ENCODE results near the gene ADGRD1. TPM values are rescaled to one million over a fixed set of nuclear protein-coding genes. Genes with fewer than 3 reads are reported as not detected.
"Not testable (repeated sequence)": the region's sequence is repeated elsewhere in the genome, so short reads cannot be mapped to it uniquely, and the experiment has no call there.

Gene ADGRD1
- polyA plus RNA-seq, 4 donors = 14.9 to 19.3 (median 18.1) TPM

DNA sequence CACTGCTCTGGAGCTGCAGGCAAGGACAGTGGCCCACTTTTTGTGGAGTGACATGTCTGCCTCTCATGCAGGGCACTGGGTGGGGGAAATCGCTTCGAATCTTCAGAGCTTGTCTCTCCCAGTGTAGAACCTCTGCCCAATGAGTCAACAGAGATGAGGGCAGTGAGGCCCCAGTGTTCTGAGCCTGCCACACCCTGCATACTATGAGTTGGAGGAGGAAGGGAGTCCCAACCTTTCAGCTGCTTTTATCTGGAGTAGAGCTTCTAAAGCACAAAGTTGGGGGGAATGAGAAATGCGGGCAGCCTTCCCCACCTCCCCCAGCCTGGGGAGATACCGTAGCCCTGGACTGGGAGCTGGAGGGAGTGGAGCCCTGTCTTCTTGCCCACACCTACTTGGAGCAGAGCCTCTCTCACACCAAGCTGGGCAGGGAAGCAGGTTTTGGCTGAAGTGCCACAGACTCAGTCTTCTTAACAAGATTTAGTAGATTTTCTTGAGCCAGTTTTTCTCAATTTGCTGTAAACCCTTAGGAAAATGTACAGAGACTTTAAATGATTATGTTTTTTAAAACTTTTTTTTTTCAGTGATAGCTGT is 159.1 kb downstream of the ADGRD1 start:
- DNase-seq (ENCODE audit: low read depth in 4 of 4, low spot score in 3 of 4) = no peak

DNA sequence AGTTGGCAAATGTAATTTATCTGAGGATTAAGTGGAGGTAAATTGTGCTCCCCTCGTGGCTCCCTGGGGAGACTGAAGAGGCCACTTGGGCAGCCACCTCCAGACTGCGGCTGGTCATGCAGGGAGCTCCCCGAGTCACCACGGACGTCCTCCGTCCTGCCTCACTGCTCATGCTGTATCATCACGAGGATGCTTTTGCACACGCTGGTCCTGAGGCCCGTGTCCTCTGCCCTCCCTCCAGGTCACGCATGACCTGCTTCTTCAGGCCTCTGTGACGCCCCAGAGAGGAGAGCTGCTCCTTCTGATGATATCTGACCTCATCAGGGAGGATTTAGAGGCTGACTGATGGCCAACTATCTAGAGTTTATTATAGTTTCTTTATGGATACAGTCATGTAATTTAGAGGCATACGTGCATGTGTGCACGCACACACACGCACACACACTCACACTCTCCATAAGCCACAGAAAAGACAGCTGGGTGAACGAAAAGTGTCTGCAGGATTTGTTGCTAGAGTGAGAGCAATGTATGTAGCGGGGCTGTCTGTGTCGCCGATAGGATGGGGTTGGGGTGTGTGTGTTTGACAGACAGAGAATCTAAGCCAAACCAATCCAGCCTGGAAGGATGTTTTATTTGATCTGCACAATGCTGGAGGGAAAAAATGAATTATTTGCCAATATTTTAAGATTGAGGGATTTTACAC is 160.0 kb downstream of the ADGRD1 start:
- no peak for DNase-seq (ENCODE audit: low read depth in 4 of 4, low spot score in 3 of 4)

DNA sequence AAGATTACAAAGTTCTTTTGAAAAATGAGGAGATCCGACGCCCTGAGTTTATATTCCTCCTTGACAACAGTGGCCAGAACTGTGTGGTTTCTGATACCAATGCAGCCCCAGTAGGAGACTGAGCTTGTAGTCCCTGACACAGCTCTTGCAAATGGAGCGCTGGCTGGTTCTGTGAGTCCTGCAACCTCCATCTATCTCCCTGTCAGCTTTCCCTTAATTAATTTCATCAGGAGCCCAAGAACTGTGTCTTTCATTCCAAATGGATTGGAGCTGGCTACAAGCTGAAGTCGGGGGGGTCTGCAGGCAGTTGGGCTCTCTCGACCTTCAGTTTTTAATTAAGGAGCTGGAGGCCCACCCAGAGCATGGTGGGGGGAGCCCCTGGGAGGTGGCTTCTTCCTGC is 160.6 kb downstream of the ADGRD1 start:
- no peak for DNase-seq (ENCODE audit: low read depth in 4 of 4, low spot score in 3 of 4)

DNA sequence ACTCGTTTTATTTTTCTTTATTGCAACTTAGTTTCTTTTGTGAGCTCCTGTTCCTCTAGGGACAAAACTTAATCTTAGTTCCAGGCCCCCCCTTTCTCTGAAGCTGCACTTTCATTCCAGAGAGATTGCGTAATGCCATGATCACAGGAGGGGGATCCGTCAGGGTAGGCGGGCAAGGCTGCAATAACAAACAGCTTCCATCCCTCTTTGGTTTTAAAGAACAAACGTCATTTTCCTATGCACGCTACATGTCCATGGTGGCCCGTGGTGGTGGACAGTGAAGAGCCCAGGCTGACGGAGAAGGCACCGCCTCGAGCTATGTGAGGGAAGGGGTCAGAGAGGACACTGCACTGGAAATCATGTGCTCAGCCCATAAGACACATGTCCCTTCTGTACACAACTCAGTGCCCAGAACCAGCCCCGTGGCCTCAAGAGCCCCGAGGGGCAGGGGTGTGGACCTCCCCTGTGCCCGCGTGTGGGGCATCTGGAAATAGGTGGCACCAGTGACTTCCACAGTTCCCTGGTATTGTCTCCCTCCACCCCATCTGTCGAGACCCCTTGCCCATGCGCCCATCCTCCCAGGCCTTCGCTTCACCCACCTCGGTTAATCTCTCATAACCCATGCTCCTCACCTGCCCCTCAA is 161.4 kb downstream of the ADGRD1 start:
- no peak for DNase-seq (ENCODE audit: low read depth in 4 of 4, low spot score in 3 of 4)

DNA sequence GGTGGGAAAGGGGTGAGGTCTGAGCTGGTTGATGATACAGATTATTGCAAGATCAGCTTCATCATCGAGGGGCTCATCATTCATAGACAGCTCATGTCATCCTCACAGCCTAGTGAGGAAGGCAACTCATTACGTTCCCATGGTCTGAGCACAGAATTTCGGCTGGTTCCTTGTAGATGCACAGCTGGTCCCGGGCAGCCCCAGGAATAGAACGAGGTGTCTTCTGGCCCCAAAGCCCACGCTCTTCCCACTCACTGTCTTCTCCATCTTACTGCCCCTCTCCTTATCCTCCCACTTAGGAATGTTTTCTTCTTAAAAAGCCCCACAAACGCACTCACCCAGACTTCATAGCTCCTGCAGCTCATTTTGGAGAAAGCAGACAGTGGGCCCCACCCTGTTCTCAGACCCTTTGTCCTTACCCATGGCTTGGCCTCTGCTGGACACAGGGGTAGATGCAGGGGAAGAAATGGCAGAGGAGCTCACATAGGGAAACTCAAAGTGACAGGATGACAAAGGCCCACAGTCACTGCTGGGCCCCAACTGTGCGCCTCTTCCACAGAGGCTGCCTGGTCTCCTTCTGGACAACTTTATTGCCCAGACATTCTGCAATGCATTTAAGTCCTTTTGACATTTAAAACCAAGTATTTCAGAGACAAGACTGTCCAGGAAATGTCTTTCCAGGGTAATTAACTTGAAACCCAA is 162.2 kb downstream of the ADGRD1 start:
- no peak for DNase-seq (ENCODE audit: low read depth in 4 of 4, low spot score in 3 of 4)

DNA sequence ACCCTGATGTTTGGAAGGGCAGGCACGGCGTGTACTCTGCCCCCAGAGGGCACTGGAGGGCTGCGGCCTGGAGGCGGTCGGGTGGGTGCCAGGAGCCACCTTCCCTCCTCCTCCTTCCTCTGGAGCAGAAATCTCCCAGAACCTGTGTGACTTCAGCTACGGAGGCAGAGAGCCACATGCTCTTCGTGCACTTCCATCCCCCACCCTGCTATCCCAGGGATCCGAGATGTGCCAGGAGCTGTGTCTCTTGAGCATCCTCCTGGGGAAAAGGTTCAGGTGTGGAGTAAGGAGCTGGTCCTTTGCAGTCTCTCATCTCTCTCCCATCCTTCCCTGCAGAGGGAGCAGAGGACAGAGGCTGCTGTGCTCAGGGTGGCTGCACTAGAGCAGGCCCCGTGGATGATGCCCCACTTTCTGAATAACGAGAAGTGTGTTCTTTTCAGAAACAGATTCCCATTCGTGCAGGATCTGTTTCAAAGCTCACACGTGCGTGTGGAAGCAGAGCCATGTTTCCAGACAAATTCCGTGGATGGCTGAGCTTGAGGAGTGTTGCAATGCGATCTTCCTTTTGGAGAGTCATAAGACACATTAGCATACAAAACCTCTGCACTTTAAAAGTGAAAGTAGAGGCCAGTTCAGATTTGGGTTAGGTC is 162.9 kb downstream of the ADGRD1 start:
- DNase-seq (ENCODE audit: low read depth in 4 of 4, low spot score in 3 of 4) = no peak

DNA sequence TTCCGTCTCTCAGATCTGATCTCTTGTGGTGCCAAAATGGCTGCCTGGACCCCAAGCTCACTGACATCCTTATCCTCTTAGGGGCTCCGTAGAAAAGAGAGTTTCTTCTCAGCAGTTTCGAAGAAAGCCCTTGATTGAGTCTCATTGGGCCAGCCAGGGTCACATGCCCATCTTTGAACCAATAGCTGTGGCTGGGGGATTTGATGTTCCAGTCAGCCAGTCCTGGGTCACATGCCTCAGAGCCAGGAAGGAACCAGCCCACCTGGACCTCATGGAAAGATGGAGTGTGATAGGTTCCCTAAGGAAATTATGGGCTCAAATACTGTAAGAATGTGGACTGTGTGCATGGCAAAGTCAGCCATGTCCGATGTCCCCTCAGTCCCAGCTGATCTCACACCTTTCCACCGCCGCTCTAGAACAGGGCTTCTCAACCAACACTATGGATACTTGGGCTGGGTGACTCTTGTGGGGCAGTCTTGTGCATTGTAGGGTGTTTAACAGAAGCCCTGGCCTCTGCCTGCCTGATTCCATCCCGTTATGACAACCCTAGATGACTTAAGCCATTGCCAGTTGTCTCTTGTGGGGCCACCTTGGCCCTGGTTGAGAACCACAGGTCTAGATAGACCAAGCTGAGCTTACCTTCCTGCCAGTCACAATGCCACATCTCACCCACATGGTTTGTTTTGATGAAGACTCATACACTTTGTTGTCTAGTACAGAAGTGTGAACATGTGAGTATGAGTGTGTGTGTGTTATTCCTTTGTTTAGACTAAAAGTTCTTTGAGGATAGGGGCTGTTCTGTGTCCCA is 163.9 kb downstream of the ADGRD1 start:
- no peak for DNase-seq (ENCODE audit: low read depth in 4 of 4, low spot score in 3 of 4)

DNA sequence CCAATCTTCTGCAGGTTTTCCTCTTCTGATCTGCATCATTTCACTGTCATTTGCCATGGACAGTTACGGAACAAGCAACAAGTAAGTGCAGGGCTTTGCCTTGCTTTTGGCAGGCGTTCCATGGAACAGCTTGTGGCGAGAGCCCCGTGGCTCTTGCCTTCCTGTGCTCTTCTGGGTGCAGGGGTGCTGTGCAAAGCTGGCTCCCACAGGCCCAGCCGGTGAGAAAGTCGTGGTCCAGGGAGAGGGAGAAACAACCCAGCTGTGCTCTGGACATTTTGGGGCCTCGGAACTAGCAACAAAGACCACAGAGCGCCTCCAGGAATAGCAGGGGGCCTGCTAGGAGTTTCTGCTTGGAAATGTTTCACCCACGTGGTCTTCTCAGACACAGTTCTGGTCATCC is 164.7 kb downstream of the ADGRD1 start:
- no peak for DNase-seq (ENCODE audit: low read depth in 4 of 4, low spot score in 3 of 4)

DNA sequence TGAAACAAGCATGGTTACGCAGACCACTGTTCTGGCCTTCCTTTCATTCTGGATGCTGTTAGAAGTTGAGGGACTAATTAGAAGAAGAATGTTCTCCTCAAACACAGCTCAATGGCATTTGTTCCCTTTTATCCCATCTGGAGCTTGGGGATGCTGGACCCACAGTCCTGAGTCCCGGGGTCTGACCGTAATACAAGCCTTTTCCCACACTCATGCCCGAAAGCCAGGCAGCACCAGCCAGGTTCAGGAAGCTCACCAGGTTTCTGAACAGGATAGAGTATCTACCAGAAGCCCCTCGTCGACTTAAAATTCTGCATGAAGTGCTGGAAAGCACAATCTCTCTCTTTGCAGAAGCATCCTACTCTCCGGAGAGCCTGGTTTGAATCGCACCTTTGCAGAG is 165.6 kb downstream of the ADGRD1 start:
- not testable (repeated sequence) for DNase-seq (ENCODE audit: low read depth in 4 of 4, low spot score in 3 of 4)

DNA sequence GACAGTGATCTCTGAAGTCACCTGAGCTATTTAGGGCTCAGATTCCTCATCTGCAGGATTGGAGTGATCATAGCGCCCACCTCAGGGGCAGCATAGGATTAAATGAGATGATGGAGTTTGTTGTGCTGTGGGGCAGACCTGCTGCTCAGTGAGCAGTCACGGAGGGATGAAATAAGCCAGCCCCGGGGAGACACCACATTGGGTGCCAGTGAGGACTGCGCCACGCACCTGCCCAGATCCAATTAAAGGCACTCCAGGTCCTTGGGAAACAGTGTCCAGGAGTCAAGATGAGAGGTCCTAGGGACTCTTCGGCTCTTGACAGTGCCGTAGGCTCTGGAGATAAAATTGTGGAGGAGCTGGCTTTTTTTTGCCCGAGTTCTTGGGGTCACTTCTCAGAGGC is 166.2 kb downstream of the ADGRD1 start:
- DNase-seq (ENCODE audit: low read depth in 4 of 4, low spot score in 3 of 4) = no peak

DNA sequence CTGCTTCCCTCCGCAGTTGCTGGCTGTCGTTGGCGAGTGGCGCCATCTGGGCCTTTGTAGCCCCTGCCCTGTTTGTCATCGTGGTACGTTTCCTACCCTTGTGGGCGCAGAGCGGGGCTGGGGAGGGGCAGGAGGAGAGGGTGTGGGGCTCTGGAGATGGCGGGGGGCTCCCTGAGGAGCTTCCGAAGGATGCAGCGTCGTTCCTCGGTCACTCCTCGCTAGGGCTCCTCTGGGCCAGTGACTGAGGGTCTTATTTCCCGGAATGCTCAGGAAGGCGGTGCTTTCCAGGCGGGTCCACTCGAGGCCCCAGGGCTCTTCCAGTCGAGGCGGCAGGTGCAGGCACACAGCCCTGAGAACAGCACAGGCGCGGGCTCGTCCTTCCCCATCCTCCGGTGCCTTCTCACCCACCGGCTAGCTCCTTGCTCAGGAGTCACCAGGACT is 167.1 kb downstream of the ADGRD1 start:
- no peak for DNase-seq (ENCODE audit: low read depth in 4 of 4, low spot score in 3 of 4)

DNA sequence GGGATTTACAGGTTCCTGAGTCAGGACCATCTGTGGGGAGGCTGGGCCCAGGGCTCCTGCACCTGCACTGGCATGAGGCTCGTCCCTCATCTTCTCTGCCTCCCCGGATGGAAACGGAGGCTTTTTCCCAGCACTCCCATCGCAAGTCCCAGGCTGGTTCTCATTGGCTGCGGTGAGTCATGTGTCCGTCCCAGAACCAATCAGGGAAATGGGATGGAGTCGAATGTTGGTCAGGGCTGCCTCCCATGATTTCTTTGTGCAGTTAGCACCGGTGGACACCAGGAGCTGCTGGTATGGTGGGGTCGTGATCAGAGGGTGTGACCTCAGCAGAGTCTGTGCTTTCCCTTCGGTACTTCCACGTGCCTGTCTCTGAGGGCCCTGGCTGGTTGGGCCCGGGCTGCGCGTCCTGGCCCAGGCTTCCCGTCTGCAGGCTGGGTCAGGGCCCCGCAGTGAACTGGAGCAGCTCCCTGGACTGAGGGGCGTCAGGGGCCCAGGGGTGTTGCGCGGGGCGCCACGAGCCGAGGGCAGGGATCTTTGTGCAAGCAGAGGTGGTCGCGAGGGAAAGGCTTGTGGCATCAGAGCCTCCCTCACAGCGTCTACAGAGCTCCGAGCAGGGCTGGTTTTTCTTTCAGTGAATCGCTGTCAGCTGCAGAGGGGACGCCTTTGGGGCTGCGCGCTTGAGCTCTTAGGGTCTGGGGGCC is 168.1 kb downstream of the ADGRD1 start:
- no peak for DNase-seq (ENCODE audit: low read depth in 4 of 4, low spot score in 3 of 4)

DNA sequence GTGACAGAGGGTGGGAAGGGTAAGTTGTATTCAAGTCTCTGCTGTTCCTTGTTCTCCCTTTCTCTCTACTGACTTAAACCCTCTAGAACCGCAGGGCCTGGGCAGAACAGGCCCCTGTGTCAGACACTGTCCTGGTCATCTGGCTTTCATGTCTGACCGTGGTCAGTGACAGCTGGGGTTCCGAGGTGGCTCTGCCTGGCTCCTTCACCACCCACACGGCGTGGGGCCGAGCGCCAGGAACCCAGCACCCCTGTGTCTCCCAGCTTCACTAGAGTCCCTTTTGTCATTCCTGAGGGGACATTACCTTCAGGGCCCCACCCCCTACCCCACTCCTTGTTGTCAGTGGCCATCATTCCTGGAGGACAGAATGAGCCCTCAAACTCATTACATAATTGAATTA is 168.9 kb downstream of the ADGRD1 start:
- DNase-seq (ENCODE audit: low read depth in 4 of 4, low spot score in 3 of 4) = no peak

DNA sequence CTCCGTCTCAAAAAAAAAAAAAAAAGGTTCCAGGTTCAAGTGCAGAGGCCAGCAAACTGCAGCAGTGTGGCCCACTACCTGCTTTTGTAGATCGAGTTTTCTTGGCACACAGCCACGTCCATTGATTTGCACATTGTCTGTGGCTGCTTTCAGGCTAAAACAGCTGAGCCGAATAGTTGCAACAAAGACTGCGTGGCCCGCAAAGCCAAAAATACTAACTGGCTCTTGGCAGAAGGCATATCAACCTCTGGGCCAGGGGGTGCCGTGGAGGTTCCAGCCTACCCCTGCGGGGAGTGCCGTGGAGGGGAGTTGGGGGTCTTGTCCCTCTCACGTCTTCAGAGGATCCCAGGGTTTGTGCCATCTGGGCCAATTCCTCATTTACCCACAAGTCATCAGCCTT is 170.1 kb downstream of the ADGRD1 start:
- no peak for DNase-seq (ENCODE audit: low read depth in 4 of 4, low spot score in 3 of 4)

DNA sequence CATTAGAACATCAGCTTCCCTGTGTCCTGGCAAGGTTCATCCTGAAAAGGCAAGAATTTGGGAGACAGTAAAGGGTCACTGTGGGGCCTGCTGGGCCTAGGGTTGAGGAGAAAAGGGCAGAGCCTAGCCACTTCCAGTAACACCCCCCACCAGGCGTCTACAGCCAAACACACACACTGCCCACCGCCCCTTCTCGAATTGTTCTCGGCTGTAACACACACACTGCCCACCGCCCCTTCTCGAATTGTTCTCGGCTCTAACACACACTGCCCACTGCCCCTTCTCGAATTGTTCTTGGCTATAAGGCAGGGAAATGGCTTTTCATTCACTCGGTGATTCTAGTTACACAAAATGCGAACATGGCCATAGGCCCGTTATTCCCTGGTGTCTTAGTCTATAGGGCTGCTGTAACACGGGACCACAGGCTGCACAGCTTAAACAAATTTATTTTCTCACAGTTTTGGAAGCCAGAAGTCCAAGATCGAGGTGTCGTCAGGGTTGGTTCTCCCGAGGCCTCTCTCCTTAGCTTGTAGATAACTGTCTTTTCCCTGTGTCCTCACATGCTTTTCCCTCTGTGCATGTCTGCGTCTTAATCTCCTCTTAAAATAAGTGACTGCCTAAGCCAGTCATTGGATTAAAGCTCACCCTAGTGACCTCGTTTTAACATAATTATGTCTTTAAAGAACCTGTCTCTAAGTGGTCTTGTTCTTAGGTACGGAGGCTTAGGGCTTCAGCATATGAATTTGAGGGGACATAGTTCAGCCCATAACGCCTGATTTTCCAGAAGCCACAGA is 171.0 kb downstream of the ADGRD1 start:
- DNase-seq (ENCODE audit: low read depth in 4 of 4, low spot score in 3 of 4) = no peak

DNA sequence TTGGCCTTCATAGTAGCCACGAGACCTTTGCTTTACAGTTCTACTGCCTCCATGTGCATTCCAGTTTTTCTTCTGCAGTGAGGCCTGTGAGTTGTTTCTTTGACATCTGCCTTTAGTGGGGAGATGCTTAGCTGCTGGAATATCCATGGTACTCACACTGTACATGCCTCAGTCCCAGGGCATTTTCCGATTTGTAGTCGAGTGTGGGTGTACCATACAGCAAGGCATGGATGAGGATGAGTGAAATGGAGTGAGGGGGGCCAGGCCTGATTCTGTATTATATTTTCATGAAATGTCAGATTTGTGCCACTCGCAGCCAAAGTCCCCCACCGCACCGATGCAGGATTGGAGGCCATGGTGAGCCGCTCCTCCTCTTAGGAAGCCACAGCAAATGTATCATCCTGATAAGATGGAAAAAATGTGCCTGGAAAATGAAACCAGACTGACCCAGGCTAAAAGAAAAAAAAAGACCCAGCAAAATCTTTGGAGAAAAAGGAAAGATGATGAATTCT is 173.0 kb downstream of the ADGRD1 start:
- DNase-seq (ENCODE audit: low read depth in 4 of 4, low spot score in 3 of 4) = no peak

DNA sequence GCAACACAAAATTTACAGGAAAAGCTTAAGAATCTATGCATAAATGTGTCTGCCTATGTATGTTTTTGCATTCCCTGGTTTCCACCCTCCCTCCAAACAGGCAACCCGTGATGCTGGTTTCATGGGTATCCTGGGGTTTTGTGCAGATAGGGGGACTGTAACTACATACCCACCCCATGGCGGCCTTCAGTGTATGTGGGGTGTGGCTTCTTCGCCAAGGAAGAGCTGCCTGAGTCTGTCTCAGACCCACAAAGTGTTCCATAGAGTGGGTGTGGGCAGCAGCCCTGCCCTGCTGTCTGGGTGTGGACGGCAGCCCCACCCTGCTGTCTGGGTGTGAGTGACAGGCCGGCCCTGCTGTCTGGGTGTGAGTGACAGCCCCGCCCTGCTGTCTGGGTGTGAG is 174.8 kb downstream of the ADGRD1 start:
- DNase-seq (ENCODE audit: low read depth in 4 of 4, low spot score in 3 of 4) = no peak

DNA sequence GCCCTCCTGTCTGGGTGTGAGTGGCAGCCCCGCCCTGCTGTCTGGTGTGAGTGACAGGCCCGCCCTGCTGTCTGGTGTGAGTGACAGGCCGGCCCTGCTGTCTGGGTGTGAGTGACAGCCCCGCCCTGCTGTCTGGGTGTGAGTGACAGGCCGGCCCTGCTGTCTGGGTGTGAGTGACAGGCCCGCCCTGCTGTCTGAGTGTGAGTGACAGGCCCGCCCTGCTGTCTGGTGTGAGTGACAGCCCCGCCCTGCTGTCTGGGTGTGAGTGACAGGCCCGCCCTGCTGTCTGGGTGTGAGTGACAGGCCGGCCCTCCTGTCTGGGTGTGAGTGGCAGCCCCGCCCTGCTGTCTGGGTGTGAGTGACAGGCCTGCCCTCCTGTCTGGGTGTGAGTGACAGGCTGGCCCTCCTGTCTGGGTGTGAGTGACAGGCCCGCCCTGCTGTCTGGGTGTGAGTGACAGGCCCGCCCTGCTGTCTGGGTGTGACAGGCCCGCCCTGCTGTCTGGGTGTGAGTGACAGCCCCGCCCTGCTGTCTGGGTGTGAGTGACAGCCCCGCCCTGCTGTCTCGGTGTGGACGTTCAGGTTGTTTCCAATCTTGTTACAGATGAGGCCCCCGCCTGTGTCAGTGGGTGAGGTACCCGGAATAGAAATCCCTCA is 175.4 kb downstream of the ADGRD1 start:
- not testable (repeated sequence) for DNase-seq (ENCODE audit: low read depth in 4 of 4, low spot score in 3 of 4)
